Measurements from ENCODE around the gene PLCB4.

PLCB4 gene

DNA sequence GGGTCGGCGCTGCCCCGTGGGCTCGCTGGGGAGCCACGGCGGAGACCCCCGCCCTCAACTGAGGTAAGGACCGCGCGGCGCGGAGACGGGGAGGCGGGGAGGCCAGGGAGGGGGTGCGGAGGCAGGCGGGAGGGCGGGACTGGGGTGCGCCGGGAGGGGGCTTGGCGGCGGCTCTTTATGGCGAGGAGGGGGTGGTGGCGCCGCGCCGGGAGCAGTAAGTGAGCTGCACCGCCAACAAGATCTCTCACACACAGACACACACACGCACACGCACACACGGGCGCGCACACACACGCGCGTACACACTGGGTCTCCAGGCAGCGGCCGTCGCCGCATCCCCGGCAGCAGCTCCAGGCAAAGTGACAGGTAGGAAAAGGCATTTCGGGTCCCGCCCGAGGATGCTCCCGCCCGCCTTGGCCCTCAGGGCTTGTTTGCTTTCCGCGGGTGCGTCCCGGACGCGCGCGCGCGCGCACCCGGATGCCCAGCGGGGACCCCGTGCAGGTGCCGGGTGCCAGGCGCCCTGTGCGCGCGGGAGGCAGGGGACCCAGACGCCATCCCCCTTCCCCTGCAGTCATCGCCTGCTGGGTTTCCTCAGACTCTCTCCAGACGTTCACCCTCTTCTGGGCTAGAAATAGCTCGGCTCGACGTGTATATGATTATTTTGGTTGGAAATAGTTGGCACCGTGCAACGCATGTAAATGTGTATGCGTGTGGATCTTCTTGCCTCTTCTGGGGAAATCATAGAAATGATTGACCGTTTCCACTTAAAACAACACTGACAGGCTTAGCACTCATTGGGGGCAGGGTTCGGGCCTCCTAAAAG lies at the start of gene PLCB4:
PLCB4 (plus strand) TSS at position 247 of the 823 bp plus-strand sequence. CDS start 238,728 bp downstream, outside the sequence.
- Histone ChIP-seq H3K27ac (ENCODE audit: low read depth, low read length) (peak within 1 kb of the TSS; percentile 29), H3K9me3 (ENCODE audit: low read length) (no peaks in the 10 kb centered on the region), H3K27me3 (ENCODE audit: control insufficient read depth in 1 of 2, insufficient read depth in 2 of 2, low read length in 2 of 2) (no peaks in the 10 kb centered on the region), H3K4me3 (ENCODE audit: low read depth in 1 of 2, low read length in 2 of 2) (peak within 1 kb of the TSS; percentile 66 to 68), H3K36me3 (ENCODE audit: insufficient read depth, low read length) (no peaks in the 10 kb centered on the region), H3K4me1 (ENCODE audit: insufficient read depth, low read length) (peaks cover 4% of the 10 kb centered on the region), H3K9ac (ENCODE audit: low read length) (peak within 1 kb of the TSS; percentile 38)

DNA sequence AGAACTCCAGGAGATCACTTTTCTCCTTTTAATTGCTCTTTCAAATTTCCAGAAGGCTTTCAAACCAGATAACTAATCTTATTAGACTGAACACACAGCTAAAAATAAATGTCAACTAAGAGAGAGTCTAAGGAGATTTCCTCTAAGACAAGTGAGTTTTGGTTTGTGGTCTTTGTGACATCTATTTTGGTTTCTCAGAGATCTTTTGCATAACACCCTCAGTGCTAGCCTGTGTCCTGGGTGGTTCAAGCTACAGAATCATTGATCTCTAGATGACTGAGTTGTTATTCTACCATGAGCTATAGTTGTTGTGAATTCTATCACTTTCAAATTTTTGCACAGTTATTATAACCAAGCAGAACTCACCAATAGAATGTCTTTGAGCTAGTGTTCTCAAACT lies 49.1 kb upstream of the PLCB4 start:
- Histone ChIP-seq H3K9ac (ENCODE audit: low read length) (no peak overlapping the region), H3K27me3 (ENCODE audit: control insufficient read depth in 1 of 2, insufficient read depth in 2 of 2, low read length in 2 of 2) (peaks cover 0 to 4% of the 10 kb centered on the region in 2 donors), H3K4me1 (ENCODE audit: insufficient read depth, low read length) (no peaks in the 10 kb centered on the region), H3K4me3 (ENCODE audit: low read depth in 1 of 2, low read length in 2 of 2) (no peak overlapping the region), H3K9me3 (ENCODE audit: low read length) (no peaks in the 10 kb centered on the region), H3K36me3 (ENCODE audit: insufficient read depth, low read length) (no peaks in the 10 kb centered on the region), H3K27ac (ENCODE audit: low read depth, low read length) (no peak overlapping the region)

DNA sequence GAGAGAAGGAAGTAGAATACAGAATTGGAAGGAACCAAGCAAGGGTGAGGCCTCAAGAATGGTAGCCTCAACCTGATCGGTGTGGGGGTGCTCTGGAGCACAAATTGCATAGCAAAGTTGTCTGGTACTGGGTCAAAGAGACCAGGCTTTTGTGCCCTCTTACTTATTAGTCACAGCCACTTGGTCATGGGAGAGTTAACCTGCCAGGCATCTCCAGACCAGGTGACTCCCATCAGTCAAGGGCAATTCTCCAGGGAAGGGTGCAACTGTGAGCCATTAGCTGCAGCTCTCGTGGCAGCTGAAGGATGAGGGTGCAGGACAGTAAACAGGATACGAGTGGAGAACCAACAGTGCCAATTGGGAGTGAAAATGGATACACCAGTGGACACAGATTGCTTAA lies 47.7 kb upstream of the PLCB4 start:
- Histone ChIP-seq H3K27ac (ENCODE audit: low read depth, low read length) (no peak overlapping the region), H3K27me3 (ENCODE audit: control insufficient read depth in 1 of 2, insufficient read depth in 2 of 2, low read length in 2 of 2) (peaks cover 0 to 4% of the 10 kb centered on the region in 2 donors), H3K9ac (ENCODE audit: low read length) (no peak overlapping the region), H3K4me3 (ENCODE audit: low read depth in 1 of 2, low read length in 2 of 2) (no peak overlapping the region), H3K9me3 (ENCODE audit: low read length) (no peaks in the 10 kb centered on the region), H3K4me1 (ENCODE audit: insufficient read depth, low read length) (no peaks in the 10 kb centered on the region), H3K36me3 (ENCODE audit: insufficient read depth, low read length) (no peaks in the 10 kb centered on the region)

DNA sequence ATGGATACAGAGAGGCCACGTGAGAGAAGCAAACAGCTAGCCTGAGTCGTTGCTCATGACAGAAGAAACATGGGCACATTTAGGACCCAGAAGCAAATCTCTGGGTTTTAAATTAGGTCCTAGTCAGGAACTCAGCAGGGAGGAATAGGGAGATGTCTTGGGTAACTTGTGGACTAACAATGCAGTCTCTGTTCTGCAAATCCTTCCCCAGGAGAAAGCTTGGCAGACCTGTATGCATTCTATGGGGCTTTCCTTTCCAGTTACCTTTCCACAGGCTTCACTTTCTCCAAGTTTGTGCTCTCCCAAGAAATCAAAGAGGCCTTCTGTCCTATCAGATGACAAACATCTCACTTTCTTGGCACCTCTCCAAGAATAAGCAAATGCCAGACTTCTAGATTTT lies 47.2 kb upstream of the PLCB4 start:
- peaks cover 0 to 4% of the 10 kb centered on the region in 2 donors for H3K27me3 ChIP-seq (ENCODE audit: control insufficient read depth in 1 of 2, insufficient read depth in 2 of 2, low read length in 2 of 2)
- H3K4me1 ChIP-seq (ENCODE audit: insufficient read depth, low read length): no peaks in the 10 kb centered on the region
- no peaks in the 10 kb centered on the region for H3K9me3 ChIP-seq (ENCODE audit: low read length)
- no peak overlapping the region for H3K4me3 ChIP-seq (ENCODE audit: low read depth in 1 of 2, low read length in 2 of 2)
- H3K36me3 ChIP-seq (ENCODE audit: insufficient read depth, low read length): no peaks in the 10 kb centered on the region
- no peak overlapping the region for H3K9ac ChIP-seq (ENCODE audit: low read length)
- H3K27ac ChIP-seq (ENCODE audit: low read depth, low read length): no peak overlapping the region

DNA sequence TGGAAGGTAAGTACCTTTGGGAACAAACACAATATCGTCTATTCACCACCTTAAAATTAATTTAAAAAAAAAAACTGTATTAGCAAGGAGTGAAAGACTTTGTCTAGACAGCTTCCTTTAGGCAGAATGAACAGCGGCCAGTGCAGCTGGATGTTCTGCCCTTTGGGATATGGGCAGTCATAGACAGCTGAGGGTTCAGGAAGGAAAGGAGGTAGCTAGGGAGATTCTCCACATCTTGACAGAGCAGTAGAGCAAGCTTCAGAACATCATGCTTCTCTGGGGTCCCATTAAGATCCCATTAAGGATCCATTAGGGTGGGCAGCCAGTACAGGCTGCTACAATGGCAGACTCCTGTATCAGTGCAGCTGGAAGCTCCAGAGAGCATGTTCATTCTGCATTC lies 46.5 kb upstream of the PLCB4 start:
- H3K4me1 ChIP-seq (ENCODE audit: insufficient read depth, low read length): no peaks in the 10 kb centered on the region
- peaks cover 0 to 4% of the 10 kb centered on the region in 2 donors for H3K27me3 ChIP-seq (ENCODE audit: control insufficient read depth in 1 of 2, insufficient read depth in 2 of 2, low read length in 2 of 2)
- no peak overlapping the region for H3K27ac ChIP-seq (ENCODE audit: low read depth, low read length)

DNA sequence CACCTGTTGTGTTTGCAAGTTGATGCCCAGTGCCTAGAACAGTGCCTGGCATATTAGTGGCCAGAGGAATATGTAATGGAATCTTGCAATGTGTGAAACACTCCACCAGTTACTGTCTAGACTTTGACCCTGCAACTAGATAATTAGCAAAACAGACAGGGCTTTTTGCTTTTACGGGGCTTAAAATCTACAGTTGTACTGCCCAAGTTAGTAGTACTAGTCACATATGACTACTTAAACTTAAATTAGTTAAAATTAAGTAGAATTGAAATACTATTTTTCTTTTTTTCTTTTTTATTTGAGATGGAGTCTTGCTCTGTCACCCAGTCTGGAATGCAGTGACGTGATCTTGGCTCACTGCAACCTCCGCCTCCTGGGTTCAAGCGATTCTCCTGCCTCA lies 44.3 kb upstream of the PLCB4 start:
- Histone ChIP-seq H3K4me3 (ENCODE audit: low read depth in 1 of 2, low read length in 2 of 2) (no peak overlapping the region), H3K9me3 (ENCODE audit: low read length) (no peaks in the 10 kb centered on the region), H3K9ac (ENCODE audit: low read length) (no peak overlapping the region), H3K27ac (ENCODE audit: low read depth, low read length) (no peak overlapping the region), H3K4me1 (ENCODE audit: insufficient read depth, low read length) (no peaks in the 10 kb centered on the region), H3K36me3 (ENCODE audit: insufficient read depth, low read length) (no peaks in the 10 kb centered on the region), H3K27me3 (ENCODE audit: control insufficient read depth in 1 of 2, insufficient read depth in 2 of 2, low read length in 2 of 2) (peaks cover 0 to 4% of the 10 kb centered on the region in 2 donors)

More for the DNA sequence above, 46.5 kb upstream of the PLCB4 start:
- Histone ChIP-seq H3K4me3 (ENCODE audit: low read depth in 1 of 2, low read length in 2 of 2) (no peak overlapping the region), H3K9me3 (ENCODE audit: low read length) (no peaks in the 10 kb centered on the region), H3K9ac (ENCODE audit: low read length) (no peak overlapping the region), H3K36me3 (ENCODE audit: insufficient read depth, low read length) (no peaks in the 10 kb centered on the region)

DNA sequence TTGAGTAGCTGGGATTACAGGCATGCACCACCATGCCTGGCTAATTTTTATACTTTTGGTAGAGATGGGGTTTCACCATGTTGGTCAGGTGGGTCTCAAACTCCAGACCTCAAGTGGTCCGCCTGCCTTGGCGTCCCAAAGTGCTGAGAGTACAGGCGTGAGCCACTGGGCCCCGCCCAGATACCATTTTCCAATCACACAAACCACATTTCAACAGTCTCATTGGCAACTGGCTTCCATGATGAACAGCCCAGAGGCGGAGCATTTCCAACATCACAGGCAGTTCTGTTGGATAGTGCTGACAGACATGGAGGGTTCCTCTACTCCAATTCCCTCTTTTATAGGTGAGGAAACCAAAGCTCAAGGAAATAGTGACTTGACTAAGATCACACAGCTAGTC lies 43.9 kb upstream of the PLCB4 start:
- Histone ChIP-seq H3K36me3 (ENCODE audit: insufficient read depth, low read length) (no peaks in the 10 kb centered on the region), H3K27me3 (ENCODE audit: control insufficient read depth in 1 of 2, insufficient read depth in 2 of 2, low read length in 2 of 2) (peaks cover 0 to 4% of the 10 kb centered on the region in 2 donors), H3K4me1 (ENCODE audit: insufficient read depth, low read length) (no peaks in the 10 kb centered on the region), H3K27ac (ENCODE audit: low read depth, low read length) (no peak overlapping the region), H3K9ac (ENCODE audit: low read length) (no peak overlapping the region), H3K4me3 (ENCODE audit: low read depth in 1 of 2, low read length in 2 of 2) (no peak overlapping the region), H3K9me3 (ENCODE audit: low read length) (no peaks in the 10 kb centered on the region)

DNA sequence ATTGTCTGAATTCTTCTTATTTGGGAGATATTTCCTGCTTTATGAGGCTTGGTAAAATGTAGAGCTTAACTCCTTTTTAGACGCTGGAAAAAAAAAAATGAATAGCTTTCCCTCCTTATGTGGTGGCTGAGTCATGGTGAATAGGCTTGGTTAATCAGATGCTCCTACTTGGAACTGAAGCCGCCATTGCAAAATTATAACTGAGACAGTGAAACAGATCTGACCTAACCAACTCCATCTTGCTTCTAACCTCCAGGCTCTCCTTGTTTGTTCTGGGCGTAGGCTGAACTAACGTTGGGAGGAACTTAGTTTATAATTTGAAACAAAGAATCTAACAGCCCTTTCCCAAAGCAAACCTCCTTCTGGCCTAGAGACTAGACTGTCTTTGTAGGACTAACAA lies 43.2 kb upstream of the PLCB4 start:
- Histone ChIP-seq H3K4me1 (ENCODE audit: insufficient read depth, low read length) (no peaks in the 10 kb centered on the region), H3K27ac (ENCODE audit: low read depth, low read length) (no peak overlapping the region), H3K9ac (ENCODE audit: low read length) (no peak overlapping the region), H3K4me3 (ENCODE audit: low read depth in 1 of 2, low read length in 2 of 2) (no peak overlapping the region), H3K27me3 (ENCODE audit: control insufficient read depth in 1 of 2, insufficient read depth in 2 of 2, low read length in 2 of 2) (peaks cover 0 to 2% of the 10 kb centered on the region in 2 donors), H3K36me3 (ENCODE audit: insufficient read depth, low read length) (no peaks in the 10 kb centered on the region), H3K9me3 (ENCODE audit: low read length) (no peaks in the 10 kb centered on the region)

DNA sequence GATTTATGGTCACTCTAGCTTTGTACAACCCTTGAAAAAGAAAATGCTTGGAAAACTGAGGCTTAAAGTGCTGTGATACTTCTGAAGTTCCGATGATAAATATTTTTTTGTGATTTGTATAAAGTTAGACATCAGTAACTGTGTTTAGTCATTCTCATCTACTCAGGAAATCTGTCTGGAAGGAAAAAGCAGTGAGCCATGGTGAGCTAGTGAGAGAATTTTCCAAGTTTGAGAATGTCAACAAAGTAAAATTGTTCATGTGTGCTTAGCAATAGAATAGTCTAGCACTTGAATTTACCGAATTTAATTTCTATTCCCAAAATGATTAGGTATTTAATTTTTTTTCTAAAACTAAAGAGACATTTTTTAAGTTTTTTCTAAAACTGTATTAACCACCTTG lies 41.3 kb upstream of the PLCB4 start:
- Histone ChIP-seq H3K9ac (ENCODE audit: low read length) (no peak overlapping the region), H3K9me3 (ENCODE audit: low read length) (no peaks in the 10 kb centered on the region), H3K27me3 (ENCODE audit: control insufficient read depth in 1 of 2, insufficient read depth in 2 of 2, low read length in 2 of 2) (no peaks in the 10 kb centered on the region), H3K36me3 (ENCODE audit: insufficient read depth, low read length) (no peaks in the 10 kb centered on the region), H3K4me1 (ENCODE audit: insufficient read depth, low read length) (no peaks in the 10 kb centered on the region), H3K27ac (ENCODE audit: low read depth, low read length) (no peak overlapping the region), H3K4me3 (ENCODE audit: low read depth in 1 of 2, low read length in 2 of 2) (no peak overlapping the region)

DNA sequence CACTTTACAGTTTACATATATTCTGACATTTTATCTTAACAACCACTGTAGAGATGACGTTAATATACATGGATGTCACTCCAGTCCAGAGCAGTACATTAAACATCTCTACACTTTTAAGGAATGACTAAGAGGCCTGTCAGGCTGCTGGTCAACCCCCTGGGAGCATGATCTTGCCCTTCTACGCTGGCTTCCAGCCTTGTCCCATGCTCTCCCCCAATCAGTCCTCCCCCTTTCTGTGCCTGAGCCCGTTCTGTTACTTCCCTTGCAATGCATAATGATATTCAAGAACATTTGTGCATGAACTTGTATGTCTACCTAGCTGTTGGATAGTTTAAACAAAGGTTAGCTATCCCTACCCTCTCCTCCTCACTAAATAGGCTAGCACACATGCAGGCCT lies 40.5 kb upstream of the PLCB4 start:
- Histone ChIP-seq H3K36me3 (ENCODE audit: insufficient read depth, low read length) (no peaks in the 10 kb centered on the region), H3K27me3 (ENCODE audit: control insufficient read depth in 1 of 2, insufficient read depth in 2 of 2, low read length in 2 of 2) (no peaks in the 10 kb centered on the region), H3K9ac (ENCODE audit: low read length) (no peak overlapping the region), H3K9me3 (ENCODE audit: low read length) (no peaks in the 10 kb centered on the region), H3K27ac (ENCODE audit: low read depth, low read length) (no peak overlapping the region), H3K4me1 (ENCODE audit: insufficient read depth, low read length) (no peaks in the 10 kb centered on the region), H3K4me3 (ENCODE audit: low read depth in 1 of 2, low read length in 2 of 2) (no peak overlapping the region)

DNA sequence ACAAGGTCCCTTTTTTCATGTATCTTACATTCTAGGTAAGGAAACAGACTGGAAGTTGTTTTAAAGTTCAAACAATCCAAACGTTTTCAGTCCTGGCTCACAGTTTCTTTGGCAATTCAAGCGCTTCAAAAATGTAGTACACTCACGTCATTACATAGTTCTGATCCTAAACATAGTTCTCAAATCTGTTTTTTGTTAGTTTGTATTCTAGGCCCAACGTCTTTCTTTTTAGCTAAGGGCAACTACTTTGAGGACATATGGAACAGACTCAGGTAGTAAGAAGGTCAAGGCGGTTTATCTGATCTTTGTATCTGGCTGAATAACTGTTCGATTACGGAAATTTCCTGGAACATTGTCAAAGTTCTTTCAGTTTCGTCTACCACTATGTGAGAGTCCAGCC lies 36.9 kb upstream of the PLCB4 start:
- Histone ChIP-seq H3K9me3 (ENCODE audit: low read length) (no peaks in the 10 kb centered on the region), H3K4me1 (ENCODE audit: insufficient read depth, low read length) (no peaks in the 10 kb centered on the region), H3K27ac (ENCODE audit: low read depth, low read length) (no peak overlapping the region)

DNA sequence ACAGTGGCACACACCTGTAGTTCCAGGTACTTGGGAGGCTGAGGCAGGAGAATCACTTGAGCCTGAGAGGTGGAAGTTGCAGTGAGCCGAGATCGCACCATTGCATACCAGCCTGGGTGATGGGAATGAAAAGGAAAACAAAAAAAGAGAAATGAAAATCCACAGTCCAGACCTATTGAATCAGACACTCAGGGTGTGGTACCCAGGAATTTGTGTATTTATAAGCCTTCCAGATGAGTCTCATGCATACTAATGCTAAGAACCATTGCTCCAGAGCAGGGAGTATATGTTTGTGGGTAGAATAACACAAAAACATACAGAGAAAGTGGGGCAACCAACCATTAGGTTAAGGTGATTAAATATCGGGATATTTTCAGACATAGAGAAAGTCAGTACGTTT lies 36.1 kb upstream of the PLCB4 start:
- Histone ChIP-seq H3K27ac (ENCODE audit: low read depth, low read length) (no peak overlapping the region), H3K36me3 (ENCODE audit: insufficient read depth, low read length) (no peaks in the 10 kb centered on the region), H3K27me3 (ENCODE audit: control insufficient read depth in 1 of 2, insufficient read depth in 2 of 2, low read length in 2 of 2) (no peaks in the 10 kb centered on the region), H3K9ac (ENCODE audit: low read length) (no peak overlapping the region), H3K4me1 (ENCODE audit: insufficient read depth, low read length) (no peaks in the 10 kb centered on the region), H3K9me3 (ENCODE audit: low read length) (no peaks in the 10 kb centered on the region), H3K4me3 (ENCODE audit: low read depth in 1 of 2, low read length in 2 of 2) (no peak overlapping the region)

More for the DNA sequence above, 36.9 kb upstream of the PLCB4 start:
- Histone ChIP-seq H3K4me3 (ENCODE audit: low read depth in 1 of 2, low read length in 2 of 2) (no peak overlapping the region), H3K36me3 (ENCODE audit: insufficient read depth, low read length) (no peaks in the 10 kb centered on the region), H3K9ac (ENCODE audit: low read length) (no peak overlapping the region), H3K27me3 (ENCODE audit: control insufficient read depth in 1 of 2, insufficient read depth in 2 of 2, low read length in 2 of 2) (no peaks in the 10 kb centered on the region)
